Uterus (tissue), 2 donors: ENCODE data around the gene TTC22.

Experiments
- CTCF ChIP-seq, 4 experiments: fragments of 200-600 bp in 2 of 4; fragments of 450-650 bp in 2 of 4; sonication (generic) in 2 of 4; IDR thresholded peaks; one replicate each; pipeline ENCODE4 v1.5.1; 2016 to 2019; ENCODE audit warnings: antibody characterized with exemption in 4 of 4, mild to moderate bottlenecking in 2 of 4, moderate library complexity in 1 of 4
- POLR2A ChIP-seq, 2 donors: fragments of 450-650 bp; IDR thresholded peaks; one replicate each; pipeline ENCODE4 v1.6.1; 2016; ENCODE audit warnings: antibody characterized with exemption in 2 of 2, mild to moderate bottlenecking in 1 of 2, moderate library complexity in 1 of 2

GRCh38 chr1:54772951-54773350 is 28.2 kb downstream of the TTC22 start:
- TF ChIP-seq CTCF (IDR thresholded peaks at IDR 0.05): no peak
- no peak for TF ChIP-seq POLR2A (IDR thresholded peaks at IDR 0.05)
